GM12878 (cell line): ENCODE results near the gene ARHGDIG. TPM values are rescaled to one million over a fixed set of nuclear protein-coding genes. Genes with fewer than 3 reads are reported as not detected.

Source experiments
- ATAC-seq: fragments of 200-7000 bp; cut with Tn5 transposase; 3 replicates; pipeline ENCODE4 v1.9.1; 2020; ENCODE audit warnings: mild to moderate bottlenecking, moderate library complexity
- BruUV-seq: library from RNA; stranded (reverse); fragments of 400-500 nt; replicated peaks from 2 replicates; lab custom pipeline; 2021; lab: Mats Ljungman, UMichigan
- CTCF ChIA-PET: fragments of 300-600 bp; sonication (Branson Sonifier 250); formaldehyde crosslinking; extraction: SDS; loops from one replicate; lab custom pipeline; 2021; ENCODE audit warnings: inconsistent platforms; lab: Yijun Ruan, JAX
- POLR2A ChIA-PET: fragments of 350-600 bp; formaldehyde crosslinking; extraction: SDS; loops from one replicate; lab custom pipeline; 2021; ENCODE audit warnings: inconsistent platforms; lab: Charles Lee
- RAD21 ChIA-PET: fragments of 300-600 bp; sonication (Branson Sonifier 250); formaldehyde crosslinking; loops from one replicate; lab custom pipeline; 2023; ENCODE audit warnings: antibody characterized with exemption; ENCODE audit not compliant: unreplicated experiment; lab: Charles Lee
- SMC1A ChIA-PET: fragments of 300-600 bp; sonication (Branson Sonifier 250); formaldehyde crosslinking; loops from one replicate; lab custom pipeline; 2023; ENCODE audit not compliant: unreplicated experiment, uncharacterized antibody; lab: Charles Lee
- DNase-seq: peaks from one replicate; pipeline ENCODE4 v3.0.0-alpha.2; 2011; ENCODE audit warnings: low read depth, low spot score
- FAIRE-seq: peaks from 3 replicates; lab custom pipeline; 2011; peaks lifted over from hg19 to GRCh38; lab: Jason Lieb, UNC
- H2AFZ ChIP-seq: 2 replicates; pipeline ENCODE4 v1.6.0; 2011; ENCODE audit warnings: low read depth, low read length, control low read depth; ENCODE audit not compliant: control insufficient read depth
- H3K27ac ChIP-seq: 2 replicates; pipeline ENCODE4 v1.5.1; 2011; ENCODE audit warnings: control low read depth; ENCODE audit not compliant: control insufficient read depth, insufficient read depth
- H3K27me3 ChIP-seq, 2 experiments: replicated peaks in 1 of 2; 2 replicates each; pipeline versions ENCODE4 v1.6.0 to v1.6.1; 2011; ENCODE audit warnings: low read length in 1 of 2; ENCODE audit not compliant: control insufficient read depth in 2 of 2, insufficient read depth in 2 of 2
- H3K36me3 ChIP-seq, 2 experiments: 2 replicates each; pipeline ENCODE4 v1.5.1; 2011; ENCODE audit warnings: low read length in 1 of 2; ENCODE audit not compliant: control insufficient read depth in 2 of 2, insufficient read depth in 2 of 2
- H3K4me1 ChIP-seq: 2 replicates; pipeline ENCODE4 v1.6.1; 2011; ENCODE audit warnings: mild to moderate bottlenecking, low read length, moderate library complexity, mixed read lengths; ENCODE audit not compliant: control insufficient read depth, insufficient read depth
- H3K4me2 ChIP-seq: 2 replicates; pipeline ENCODE4 v1.6.0; 2011; ENCODE audit warnings: control low read depth; ENCODE audit not compliant: control insufficient read depth, insufficient read depth
- H3K4me3 ChIP-seq: fragments of 200-600 bp; sonication (generic); 2 replicates; pipeline ENCODE4 v1.5.1; 2016
- H3K79me2 ChIP-seq: 2 replicates; pipeline ENCODE4 v1.6.0; 2011; ENCODE audit warnings: low read length; ENCODE audit not compliant: control insufficient read depth, insufficient read depth
- H3K9ac ChIP-seq: 2 replicates; pipeline ENCODE4 v1.8.0; 2011; ENCODE audit warnings: low read length, control low read depth, mixed read lengths; ENCODE audit not compliant: control insufficient read depth, insufficient read depth
- H3K9me3 ChIP-seq: replicated peaks from 3 replicates; pipeline ENCODE4 v1.5.1; 2011; ENCODE audit warnings: mild to moderate bottlenecking, low read length; ENCODE audit not compliant: control insufficient read depth, insufficient read depth
- H4K20me1 ChIP-seq: 2 replicates; pipeline ENCODE4 v1.6.0; 2011; ENCODE audit not compliant: control insufficient read depth, insufficient read depth
- FOXK2 ChIP-seq: fragments of 450-650 bp; IDR thresholded peaks from 2 replicates; pipeline ENCODE4 v1.6.1; 2017; ENCODE audit warnings: mild to moderate bottlenecking, moderate library complexity
- KLF5 ChIP-seq: fragments of 450-650 bp; IDR thresholded peaks from 2 replicates; pipeline ENCODE4 v1.6.1; 2014; ENCODE audit warnings: mild to moderate bottlenecking; ENCODE audit not compliant: partially characterized antibody
- MLLT1 ChIP-seq: fragments of 450-650 bp; IDR thresholded peaks from 2 replicates; pipeline ENCODE4 v1.6.1; 2016; ENCODE audit warnings: mild to moderate bottlenecking
- STAT3 ChIP-seq: IDR thresholded peaks from 2 replicates; pipeline ENCODE4 v1.6.1; 2011; ENCODE audit warnings: low read depth, low read length, improper control_type of control experiment
- ZNF592 ChIP-seq: fragments of 450-650 bp; IDR thresholded peaks from 2 replicates; pipeline ENCODE4 v1.6.1; 2017; ENCODE audit warnings: mild to moderate bottlenecking, moderate library complexity
- WGBS: methylation state at CpG from one replicate; pipeline ENCODE4 v1.1.6; 2016; ENCODE audit warnings: low lambda C conversion rate; ENCODE audit not compliant: insufficient replicate concordance, insufficient coverage; ENCODE audit errors: missing lambda C conversion rate; 5-methylcytosine and 5-hydroxymethylcytosine counted together
- in situ Hi-C: fragments of 300-500 bp; cut with MboI; formaldehyde crosslinking; loops from 9 replicates; pipeline ENCODE4 v1.14.3; 2018; ENCODE audit warnings: mixed read lengths
- intact Hi-C: fragments of 100-400 bp; cut with micrococcal nuclease; formaldehyde crosslinking; loops from one replicate; pipeline ENCODE4 v1.14.2; 2022; ENCODE audit not compliant: unreplicated experiment
- polyA plus RNA-seq, 11 experiments: library from polyadenylated mRNA; depleted of rRNA in 4 of 11; unstranded in 6 of 11; stranded (reverse) in 5 of 11; fragments of >200 nt; fragmentation: Nextera tagmentation in 4 of 11; fragmentation: Illumina TruSeq in 1 of 11; extraction: Ambion mirVana in 4 of 11; extraction: Trizol in 1 of 11; gene quantifications; 1 replicate in 1 of 11; 2 replicates in 10 of 11; pipeline versions ENCODE4 v1.2.1 to v1.2.3, GENCODE V29; 2011 to 2016; ENCODE audit warnings: inconsistent platforms in 2 of 11, missing spikeins in 2 of 11, low read depth in 1 of 11
- total RNA-seq, 4 experiments: library from RNA; depleted of rRNA in 3 of 4; stranded (reverse); fragments of >200 nt in 3 of 4; fragmentation: Illumina TruSeq in 1 of 4; extraction: Trizol in 1 of 4; gene quantifications; 2 replicates each; pipeline versions ENCODE4 v1.2.1 to v1.2.3, GENCODE V29; 2013 to 2021

The ARHGDIG gene
- total and polyA plus RNA-seq, 10 of the 15 experiments (the other 5 are each of a cell fraction or from before 2014, with no cell fraction given), result not detected

GRCh38 chr16:272633-273546 lies 7.5 kb upstream of the ARHGDIG start (continued):
- TF ChIP-seq FOXK2 (no peak), MLLT1 (no peak)
- TF ChIP-seq, all 136 proteins: peak for 0

GRCh38 chr16:273547-274421 lies 6.6 kb upstream of the ARHGDIG start:
- Histone ChIP-seq H3K4me3 (no peak overlapping the region), H4K20me1 (no peaks in the 10 kb centered on the region), H3K9ac (no peak overlapping the region), H3K79me2 (no peaks in the 10 kb centered on the region), H3K9me3 (no peaks in the 10 kb centered on the region), H3K36me3 (no peaks in the 10 kb centered on the region), H3K4me1 (no peaks in the 10 kb centered on the region), H3K27ac (no peak overlapping the region), H3K27me3 (peaks cover 0 to 3% of the 10 kb centered on the region in 2 experiments; a peak in 2 of 4 replicates), H2AFZ (no peak overlapping the region), H3K4me2 (no peak overlapping the region)
- ChIA-PET POLR2A (no interaction called here), SMC1A (no interaction called here), CTCF (no interaction called here), RAD21 (no interaction called here)
- FAIRE-seq (no peak), ATAC-seq (peak; percentile 42), DNase-seq (no peak)
- TF ChIP-seq KLF5 (no peak), ZNF592 (no peak), STAT3 (no peak)
- 33% methylated on average over 21 of the region's 30 CpGs for WGBS
- intact Hi-C loops (no loop called here), in situ Hi-C loops (no loop called here)
- BruUV-seq, result no TSS peak
